OCI-LY7 (cell line): ENCODE data around the gene CXCL1.

Source experiments
- CTCF ChIP-seq: fragments of 200-600 bp; sonication (generic); conservative IDR thresholded peaks from 2 replicates; pipeline ENCODE4 v1.5.1; 2014; ENCODE audit warnings: mild to moderate bottlenecking, antibody characterized with exemption, low read length, moderate library complexity, mixed read lengths
- EZH2phosphoT487 ChIP-seq: fragments of 200-600 bp; sonication (generic); IDR thresholded peaks from 2 replicates; pipeline ENCODE4 v1.6.1; 2018; ENCODE audit warnings: low read depth, borderline replicate concordance, mild to moderate bottlenecking, mixed run types, antibody characterized with exemption, low read length, moderate library complexity, mixed read lengths

DNA sequence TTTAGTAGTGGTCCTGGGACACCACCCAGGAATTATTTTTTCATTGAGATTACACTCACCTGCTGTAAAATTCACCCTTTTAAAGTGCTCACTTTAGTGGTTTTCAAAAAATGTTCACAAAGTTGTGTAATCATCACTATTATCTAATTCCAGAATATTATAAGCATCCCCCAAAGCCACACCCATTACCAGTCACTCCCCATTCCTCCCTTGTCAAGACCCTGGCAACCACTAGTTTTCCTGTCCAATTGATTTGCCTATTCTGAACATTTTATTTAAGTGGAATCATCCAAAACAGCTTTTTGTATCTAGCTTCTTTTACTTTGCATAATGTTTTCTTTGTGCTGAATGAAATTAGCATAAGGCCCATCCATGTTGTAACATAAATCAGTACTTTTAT lies 45.4 kb upstream of the CXCL1 start:
- TF ChIP-seq CTCF (no peak), EZH2phosphoT487 (no peak)
